ENCODE measurements around the gene ACOD1.

DNA sequence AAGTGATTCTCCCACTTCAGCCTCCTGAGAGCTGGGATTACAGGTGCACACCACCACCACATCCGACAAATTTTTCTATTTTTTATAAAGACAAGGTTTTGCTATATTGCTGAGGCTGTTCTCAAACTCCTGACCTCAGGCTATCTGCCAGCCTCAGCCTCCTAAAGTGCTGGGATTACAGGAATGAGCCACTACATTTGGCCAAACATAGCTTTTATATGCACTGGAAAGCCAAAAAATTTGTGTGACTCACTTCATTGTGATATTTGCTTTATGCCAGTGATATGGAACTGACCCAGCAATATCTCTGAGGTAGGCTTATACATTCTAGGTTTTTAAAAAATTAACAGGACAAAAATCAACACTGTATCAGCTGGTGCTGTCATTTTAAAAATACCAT is 26.8 kb upstream of the ACOD1 start:
- TF ChIP-seq, protein P1, sequence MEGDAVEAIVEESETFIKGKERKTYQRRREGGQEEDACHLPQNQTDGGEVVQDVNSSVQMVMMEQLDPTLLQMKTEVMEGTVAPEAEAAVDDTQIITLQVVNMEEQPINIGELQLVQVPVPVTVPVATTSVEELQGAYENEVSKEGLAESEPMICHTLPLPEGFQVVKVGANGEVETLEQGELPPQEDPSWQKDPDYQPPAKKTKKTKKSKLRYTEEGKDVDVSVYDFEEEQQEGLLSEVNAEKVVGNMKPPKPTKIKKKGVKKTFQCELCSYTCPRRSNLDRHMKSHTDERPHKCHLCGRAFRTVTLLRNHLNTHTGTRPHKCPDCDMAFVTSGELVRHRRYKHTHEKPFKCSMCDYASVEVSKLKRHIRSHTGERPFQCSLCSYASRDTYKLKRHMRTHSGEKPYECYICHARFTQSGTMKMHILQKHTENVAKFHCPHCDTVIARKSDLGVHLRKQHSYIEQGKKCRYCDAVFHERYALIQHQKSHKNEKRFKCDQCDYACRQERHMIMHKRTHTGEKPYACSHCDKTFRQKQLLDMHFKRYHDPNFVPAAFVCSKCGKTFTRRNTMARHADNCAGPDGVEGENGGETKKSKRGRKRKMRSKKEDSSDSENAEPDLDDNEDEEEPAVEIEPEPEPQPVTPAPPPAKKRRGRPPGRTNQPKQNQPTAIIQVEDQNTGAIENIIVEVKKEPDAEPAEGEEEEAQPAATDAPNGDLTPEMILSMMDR (IDR thresholded peaks at IDR 0.05) = no peak
- no peak for TF ChIP-seq POLR2A (IDR thresholded peaks at IDR 0.05)

All from thyroid gland (tissue), 4 donors.